Sigmoid colon (tissue), 4 donors: ENCODE data around the gene PDE4D.

Experiments
- CTCF ChIP-seq, 4 experiments: fragments of 450-650 bp in 3 of 4; fragments of 200-600 bp in 1 of 4; IDR thresholded peaks; one replicate each; pipeline ENCODE4 v1.5.1; 2016 to 2019; ENCODE audit warnings: antibody characterized with exemption in 4 of 4, mild to moderate bottlenecking in 3 of 4, moderate library complexity in 2 of 4
- POLR2AphosphoS5 ChIP-seq, 4 donors: sonication (generic); formaldehyde crosslinking; IDR thresholded peaks; one replicate each; pipeline ENCODE4 v1.6.1; 2017; ENCODE audit warnings: antibody characterized with exemption in 4 of 4

DNA sequence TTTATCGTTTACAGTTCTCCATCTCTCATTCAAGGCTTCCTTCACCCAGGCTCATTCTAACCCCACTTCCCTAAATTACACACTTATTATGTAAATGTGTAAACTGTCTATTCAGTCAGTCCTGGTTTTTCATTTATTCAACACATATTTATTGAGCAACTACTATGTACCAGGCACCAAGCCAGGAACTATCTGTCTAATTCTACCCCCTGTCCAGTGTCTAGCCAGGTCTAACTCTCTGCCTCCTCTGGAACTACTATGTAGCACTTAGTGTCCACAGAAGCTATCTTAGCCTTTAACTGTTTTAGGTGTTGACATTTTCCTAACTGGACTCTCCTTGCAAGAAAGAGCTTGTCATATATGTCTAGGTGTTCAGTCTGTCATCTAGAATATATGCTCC is 56.5 kb downstream of the PDE4D start:
- TF ChIP-seq CTCF (IDR thresholded peaks at IDR 0.05) (no peak), POLR2AphosphoS5 (IDR thresholded peaks at IDR 0.05) (no peak)
